ENCODE measurements around the gene XRCC6.
A peak's percentile ranks its signal among the peaks of the same experiment; 100 is the strongest.
"Not testable (repeated sequence)": the region's sequence is repeated elsewhere in the genome, so short reads cannot be mapped to it uniquely, and the experiment has no call there.

Gene XRCC6

GRCh38 chr22:41621099-41621910, at the start of gene XRCC6:
XRCC6 (plus strand) TSS chr22:41621295; CDS start chr22:41622005, 710 bp downstream.
- peak; percentile 100 for DNase-seq

- DNase-seq = no peak
Measured at GRCh38 chr22:41571786-41572185, 49.3 kb upstream of the XRCC6 start.

- not testable (repeated sequence) for DNase-seq
Measured at GRCh38 chr22:41572305-41572704, 48.8 kb upstream of the XRCC6 start.

GRCh38 chr22:41573677-41574076, 47.4 kb upstream of the XRCC6 start:
- DNase-seq = no peak

GRCh38 chr22:41574847-41575381, 46.2 kb upstream of the XRCC6 start:
- DNase-seq = no peak

GRCh38 chr22:41575533-41575932, 45.6 kb upstream of the XRCC6 start:
- no peak for DNase-seq

GRCh38 chr22:41576877-41577276, 44.2 kb upstream of the XRCC6 start:
- peak; percentile 32 to 37 for DNase-seq

- DNase-seq = no peak
Measured at GRCh38 chr22:41578114-41578513, 43.0 kb upstream of the XRCC6 start.

GRCh38 chr22:41578818-41579217, 42.3 kb upstream of the XRCC6 start:
- no peak for DNase-seq

- no peak for DNase-seq
Measured at GRCh38 chr22:41579297-41579996, 41.6 kb upstream of the XRCC6 start.

GRCh38 chr22:41579997-41580355, 41.1 kb upstream of the XRCC6 start:
- no peak for DNase-seq

GRCh38 chr22:41582694-41583093, 38.4 kb upstream of the XRCC6 start:
- DNase-seq = no peak

GRCh38 chr22:41584881-41585280, 36.2 kb upstream of the XRCC6 start:
- no peak for DNase-seq

- DNase-seq = no peak
Measured at GRCh38 chr22:41585898-41586297, 35.2 kb upstream of the XRCC6 start.

GRCh38 chr22:41587347-41587723, 33.8 kb upstream of the XRCC6 start:
- no peak for DNase-seq

- DNase-seq = peak; percentile 100
Measured at GRCh38 chr22:41589391-41590241, 31.5 kb upstream of the XRCC6 start, which contains the start of gene PMM1. PMM1 (minus strand) TSS chr22:41589840; CDS start chr22:41589805, 35 bp downstream.

- DNase-seq = not testable (repeated sequence)
Measured at GRCh38 chr22:41593336-41593960, 27.6 kb upstream of the XRCC6 start.

GRCh38 chr22:41595703-41596102, 25.4 kb upstream of the XRCC6 start:
- DNase-seq = no peak

GRCh38 chr22:41596776-41597634, 24.1 kb upstream of the XRCC6 start:
- peak; percentile 27 to 51 for DNase-seq

- DNase-seq = no peak
Measured at GRCh38 chr22:41597635-41597953, 23.5 kb upstream of the XRCC6 start.

- DNase-seq = no peak
Measured at GRCh38 chr22:41598081-41598480, 23.0 kb upstream of the XRCC6 start.
